CD14-positive monocyte (primary cell): Measurements from ENCODE around the gene FLT3LG. TPM values are rescaled to one million over a fixed set of nuclear protein-coding genes. Genes with fewer than 3 reads are reported as not detected.
A peak's percentile ranks its signal among the peaks of the same experiment; 100 is the strongest.

Experiments used
- DNase-seq, 3 donors: peaks; one replicate each; pipeline ENCODE4 v3.0.0-alpha.2; 2011 to 2022
- H2AFZ ChIP-seq: 2 replicates; pipeline ENCODE4 v1.6.0; 2012; ENCODE audit warnings: mild to moderate bottlenecking, low read depth, low read length, inconsistent platforms; ENCODE audit not compliant: insufficient read depth, poor library complexity, severe bottlenecking
- H3K27ac ChIP-seq, 2 donors: 1 replicate in 1 of 2; 2 replicates in 1 of 2; pipeline ENCODE4 v1.5.1; 2012 to 2013; ENCODE audit warnings: low read length in 2 of 2, control low read depth in 1 of 2, inconsistent platforms in 1 of 2, low read depth in 1 of 2, mild to moderate bottlenecking in 1 of 2
- H3K27me3 ChIP-seq, 2 donors: one replicate each; pipeline versions ENCODE4 v1.6.0 to v1.6.1; 2011 to 2013; ENCODE audit warnings: low read length in 2 of 2; ENCODE audit not compliant: control insufficient read depth in 2 of 2, insufficient read depth in 2 of 2
- H3K36me3 ChIP-seq, 2 donors: replicated peaks in 1 of 2; 1 replicate in 1 of 2; 2 replicates in 1 of 2; pipeline versions ENCODE4 v1.5.1 to v1.6.1; 2012 to 2013; ENCODE audit warnings: low read length in 2 of 2, control low read depth in 1 of 2, inconsistent platforms in 1 of 2, mild to moderate bottlenecking in 1 of 2; ENCODE audit not compliant: insufficient read depth in 2 of 2, control insufficient read depth in 1 of 2
- H3K4me1 ChIP-seq, 2 donors: 1 replicate in 1 of 2; 2 replicates in 1 of 2; pipeline versions ENCODE4 v1.5.1 to v1.6.1; 2012 to 2013; ENCODE audit warnings: low read length in 2 of 2, control low read depth in 1 of 2, inconsistent platforms in 1 of 2, mild to moderate bottlenecking in 1 of 2, moderate library complexity in 1 of 2; ENCODE audit not compliant: insufficient read depth in 2 of 2, control insufficient read depth in 1 of 2
- H3K4me2 ChIP-seq: replicated peaks from 2 replicates; pipeline ENCODE3; 2012; ENCODE audit warnings: low read length, moderate library complexity, mild to moderate bottlenecking; ENCODE audit not compliant: poor library complexity, severe bottlenecking; ENCODE audit errors: extremely low read depth
- H3K4me3 ChIP-seq, 3 experiments: fragments of 200-600 bp in 1 of 3; sonication (generic) in 1 of 3; replicated peaks in 1 of 3; 1 replicate in 2 of 3; 2 replicates in 1 of 3; pipeline ENCODE4 v1.5.1; 2011 to 2013; ENCODE audit warnings: low read length in 3 of 3, mild to moderate bottlenecking in 3 of 3, control low read depth in 2 of 3, low read depth in 2 of 3, inconsistent platforms in 1 of 3, moderate library complexity in 1 of 3
- H3K79me2 ChIP-seq: 2 replicates; pipeline ENCODE4 v1.6.0; 2012; ENCODE audit warnings: mild to moderate bottlenecking, control low read depth, inconsistent platforms, low read length, moderate library complexity; ENCODE audit not compliant: insufficient read depth
- H3K9ac ChIP-seq: 2 replicates; pipeline ENCODE4 v1.6.0; 2017; ENCODE audit warnings: low read length, mild to moderate bottlenecking; ENCODE audit not compliant: insufficient read depth, poor library complexity, severe bottlenecking
- H3K9me3 ChIP-seq, 2 donors: replicated peaks in 1 of 2; 1 replicate in 1 of 2; 2 replicates in 1 of 2; pipeline versions ENCODE4 v1.5.1 to v1.6.1; 2012 to 2013; ENCODE audit warnings: low read length in 2 of 2, control low read depth in 1 of 2; ENCODE audit not compliant: control insufficient read depth in 1 of 2, insufficient read depth in 1 of 2
- H4K20me1 ChIP-seq: 2 replicates; pipeline ENCODE4 v1.6.0; 2012; ENCODE audit warnings: mild to moderate bottlenecking, low read length, control low read depth, moderate library complexity; ENCODE audit not compliant: insufficient read depth
- H3K27ac Mint-ChIP-seq, 7 donors: one replicate each; pipeline ENCODE4 v1.8.0; 2020; ENCODE audit warnings: mild to moderate bottlenecking in 7 of 7, mixed read lengths in 7 of 7, moderate library complexity in 6 of 7, inconsistent platforms in 2 of 7
- H3K27me3 Mint-ChIP-seq, 3 donors: one replicate each; pipeline ENCODE4 v1.8.0; 2021 to 2022; ENCODE audit warnings: low read depth in 3 of 3, mild to moderate bottlenecking in 3 of 3, mixed read lengths in 3 of 3, moderate library complexity in 3 of 3, inconsistent platforms in 1 of 3
- H3K36me3 Mint-ChIP-seq, 2 donors: one replicate each; pipeline ENCODE4 v1.8.0; 2020; ENCODE audit warnings: mixed read lengths in 2 of 2, inconsistent platforms in 1 of 2, mild to moderate bottlenecking in 1 of 2
- H3K4me1 Mint-ChIP-seq: one replicate; pipeline ENCODE4 v1.8.0; 2020; ENCODE audit warnings: mild to moderate bottlenecking, mixed read lengths
- H3K4me3 Mint-ChIP-seq, 2 donors: one replicate each; pipeline ENCODE4 v1.8.0; 2020; ENCODE audit warnings: mild to moderate bottlenecking in 2 of 2, mixed read lengths in 2 of 2, moderate library complexity in 1 of 2
- H3K9me3 Mint-ChIP-seq, 7 donors: one replicate each; pipeline ENCODE4 v1.8.0; 2020 to 2022; ENCODE audit warnings: mixed read lengths in 7 of 7, mild to moderate bottlenecking in 6 of 7, moderate library complexity in 6 of 7, inconsistent platforms in 2 of 7
- WGBS: methylation state at CpG from one replicate; pipeline ENCODE4 v1.1.5; 2013; ENCODE audit warnings: missing lambda C conversion rate; ENCODE audit not compliant: insufficient coverage; 5-methylcytosine and 5-hydroxymethylcytosine counted together
- intact Hi-C, 2 donors: fragments of 100-400 bp; cut with micrococcal nuclease; formaldehyde crosslinking; loops; one replicate each; pipeline versions ENCODE4 v1.15.0 to v1.15.1; 2023
- polyA plus RNA-seq, 3 donors: library from polyadenylated mRNA; depleted of rRNA in 1 of 3; unstranded in 2 of 3; stranded (reverse) in 1 of 3; fragments of 300-500 nt in 2 of 3; fragments of >200 nt in 1 of 3; fragmentation: Illumina TruSeq in 2 of 3; gene quantifications; 1 replicate in 2 of 3; 2 replicates in 1 of 3; pipeline ENCODE4 v1.2.3, GENCODE V29; 2012 to 2021
- TF ChIP-seq, protein P1 (sequence below): fragments of 200-600 bp; IDR thresholded peaks from one replicate; pipeline ENCODE4 v1.8.0; 2022; ENCODE audit warnings: antibody characterized with exemption, mild to moderate bottlenecking

Gene FLT3LG
- polyA plus RNA-seq, 3 donors = 5.0 to 13.8 (median 6.9) TPM

GRCh38 chr19:49445997-49446396 lies 28.0 kb upstream of the FLT3LG start:
- Histone ChIP-seq H3K27ac (no peak overlapping the region), H3K4me3 (no peak overlapping the region), H4K20me1 (no peaks in the 10 kb centered on the region), H3K9me3 (peaks cover 0 to 10% of the 10 kb centered on the region in 2 donors), H3K79me2 (peaks cover 7% of the 10 kb centered on the region), H2AFZ (no peak overlapping the region), H3K27me3 (peaks cover 12 to 14% of the 10 kb centered on the region in 2 donors), H3K36me3 (peaks cover 24 to 33% of the 10 kb centered on the region in 2 donors), H3K4me1 (peaks cover 43 to 55% of the 10 kb centered on the region in 2 donors), H3K4me2 (no peak overlapping the region), H3K9ac (no peak overlapping the region)
- Mint-ChIP-seq H3K27ac (peak overlapping the region in 3 of 7 donors; percentile 21 to 69 (median 42)), H3K4me3 (no peak overlapping the region), H3K9me3 (peaks cover 0 to 12% (median 8%) of the 10 kb centered on the region in 7 donors), H3K4me1 (peaks cover 60% of the 10 kb centered on the region), H3K36me3 (peaks cover 47 to 53% of the 10 kb centered on the region in 2 donors), H3K27me3 (peaks cover 13 to 19% (median 15%) of the 10 kb centered on the region in 3 donors)
- TF ChIP-seq, protein P1, sequence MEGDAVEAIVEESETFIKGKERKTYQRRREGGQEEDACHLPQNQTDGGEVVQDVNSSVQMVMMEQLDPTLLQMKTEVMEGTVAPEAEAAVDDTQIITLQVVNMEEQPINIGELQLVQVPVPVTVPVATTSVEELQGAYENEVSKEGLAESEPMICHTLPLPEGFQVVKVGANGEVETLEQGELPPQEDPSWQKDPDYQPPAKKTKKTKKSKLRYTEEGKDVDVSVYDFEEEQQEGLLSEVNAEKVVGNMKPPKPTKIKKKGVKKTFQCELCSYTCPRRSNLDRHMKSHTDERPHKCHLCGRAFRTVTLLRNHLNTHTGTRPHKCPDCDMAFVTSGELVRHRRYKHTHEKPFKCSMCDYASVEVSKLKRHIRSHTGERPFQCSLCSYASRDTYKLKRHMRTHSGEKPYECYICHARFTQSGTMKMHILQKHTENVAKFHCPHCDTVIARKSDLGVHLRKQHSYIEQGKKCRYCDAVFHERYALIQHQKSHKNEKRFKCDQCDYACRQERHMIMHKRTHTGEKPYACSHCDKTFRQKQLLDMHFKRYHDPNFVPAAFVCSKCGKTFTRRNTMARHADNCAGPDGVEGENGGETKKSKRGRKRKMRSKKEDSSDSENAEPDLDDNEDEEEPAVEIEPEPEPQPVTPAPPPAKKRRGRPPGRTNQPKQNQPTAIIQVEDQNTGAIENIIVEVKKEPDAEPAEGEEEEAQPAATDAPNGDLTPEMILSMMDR = no peak
- WGBS = 85% methylated on average over 3 of the region's 3 CpGs
- no peak for DNase-seq
- intact Hi-C loops = no loop called here

- TF ChIP-seq, protein P1 = no peak
- peaks cover 0 to 3% (median 0%) of the 10 kb centered on the region in 3 donors for H3K27me3 Mint-ChIP-seq
- Histone ChIP-seq H3K4me1 (peaks cover 44 to 57% of the 10 kb centered on the region in 2 donors), H2AFZ (no peak overlapping the region), H3K4me3 (no peak overlapping the region), H3K27me3 (no peaks in the 10 kb centered on the region), H3K27ac (no peak overlapping the region), H3K79me2 (peaks cover 21% of the 10 kb centered on the region), H4K20me1 (no peaks in the 10 kb centered on the region), H3K4me2 (no peak overlapping the region), H3K9me3 (no peaks in the 10 kb centered on the region), H3K36me3 (peaks cover 24 to 33% of the 10 kb centered on the region in 2 donors), H3K9ac (no peak overlapping the region)
- WGBS = 88% methylated on average over 22 of the region's 32 CpGs
- no peak for DNase-seq
- peaks cover 0 to 2% (median 0%) of the 10 kb centered on the region in 7 donors for H3K9me3 Mint-ChIP-seq
- peaks cover 54% of the 10 kb centered on the region for H3K4me1 Mint-ChIP-seq
- peaks cover 40 to 50% of the 10 kb centered on the region in 2 donors for H3K36me3 Mint-ChIP-seq
- intact Hi-C loops = no loop called here
- H3K4me3 Mint-ChIP-seq = no peak overlapping the region
- H3K27ac Mint-ChIP-seq = peak overlapping the region in 5 of 7 donors; percentile 17 to 77 (median 41)
Measured at GRCh38 chr19:49447485-49448431, 26.3 kb upstream of the FLT3LG start.
